Caco-2 (cell line): ENCODE data around the gene ANKRD66. TPM values are rescaled to one million over a fixed set of nuclear protein-coding genes. Genes with fewer than 3 reads are reported as not detected.

Experiments used
- BruUV-seq: library from RNA; stranded (reverse); fragments of 400-500 nt; replicated peaks from 2 replicates; lab custom pipeline; 2021; lab: Mats Ljungman, UMichigan
- CTCF ChIA-PET: fragments of 300-600 bp; sonication (Branson Sonifier 250); formaldehyde crosslinking; loops from one replicate; lab custom pipeline; 2022; ENCODE audit warnings: antibody characterized with exemption; lab: Charles Lee
- POLR2A ChIA-PET: fragments of 300-600 bp; sonication (Branson Sonifier 250); formaldehyde crosslinking; loops from one replicate; lab custom pipeline; 2022; ENCODE audit warnings: antibody characterized with exemption; lab: Charles Lee
- DNase-seq, 2 experiments: peaks; one replicate each; pipeline versions ENCODE4 v3.0.0 to v3.0.0-alpha.2; 2020 to 2022
- H3K27me3 ChIP-seq: replicated peaks from 2 replicates; pipeline ENCODE4 v1.6.0; 2011; ENCODE audit warnings: low read length; ENCODE audit not compliant: control insufficient read depth, insufficient read depth
- H3K36me3 ChIP-seq: 2 replicates; pipeline ENCODE4 v1.5.1; 2011; ENCODE audit warnings: low read length; ENCODE audit not compliant: control insufficient read depth, insufficient read depth
- H3K4me1 ChIP-seq: fragments of 250-450 bp; sonication (Bioruptor Pico); 2 replicates; pipeline ENCODE4 v1.5.1; 2020; ENCODE audit warnings: mild to moderate bottlenecking
- H3K4me3 ChIP-seq: 2 replicates; pipeline ENCODE4 v1.5.1; 2011; ENCODE audit warnings: low read depth, mild to moderate bottlenecking, control low read depth, low read length
- H3K9me3 ChIP-seq: fragments of 250-450 bp; sonication (Bioruptor Pico); 2 replicates; pipeline ENCODE4 v1.5.1; 2020; ENCODE audit warnings: mild to moderate bottlenecking, moderate library complexity
- H3K27ac Mint-ChIP-seq: one replicate; pipeline ENCODE4 v1.8.0; 2022; ENCODE audit warnings: mixed read lengths; ENCODE audit not compliant: unreplicated experiment
- H3K27me3 Mint-ChIP-seq: one replicate; pipeline ENCODE4 v1.8.0; 2022; ENCODE audit warnings: mixed read lengths; ENCODE audit not compliant: insufficient read depth, unreplicated experiment
- H3K36me3 Mint-ChIP-seq: one replicate; pipeline ENCODE4 v1.8.0; 2022; ENCODE audit warnings: mild to moderate bottlenecking, mixed read lengths; ENCODE audit not compliant: insufficient read depth, unreplicated experiment
- H3K4me1 Mint-ChIP-seq: one replicate; pipeline ENCODE4 v1.8.0; 2022; ENCODE audit warnings: low read depth, mixed read lengths; ENCODE audit not compliant: unreplicated experiment
- H3K4me3 Mint-ChIP-seq: one replicate; pipeline ENCODE4 v1.8.0; 2022; ENCODE audit warnings: mild to moderate bottlenecking, moderate library complexity, mixed read lengths; ENCODE audit not compliant: unreplicated experiment
- H3K9me3 Mint-ChIP-seq: one replicate; pipeline ENCODE4 v1.8.0; 2022; ENCODE audit warnings: mixed read lengths; ENCODE audit not compliant: unreplicated experiment
- CTCF ChIP-seq, 2 experiments: fragments of 200-600 bp in 1 of 2; IDR thresholded peaks; 1 replicate in 1 of 2; 2 replicates in 1 of 2; pipeline versions ENCODE4 v1.5.1 to v1.8.0; 2011 to 2022; ENCODE audit warnings: antibody characterized with exemption in 1 of 2, control low read depth in 1 of 2, inconsistent platforms in 1 of 2, low read depth in 1 of 2, low read length in 1 of 2, mild to moderate bottlenecking in 1 of 2, moderate library complexity in 1 of 2; ENCODE audit not compliant: insufficient read depth in 1 of 2, severe bottlenecking in 1 of 2, unreplicated experiment in 1 of 2
- intact Hi-C: fragments of 100-400 bp; cut with micrococcal nuclease; formaldehyde crosslinking; loops from one replicate; pipeline ENCODE4 v1.10.0; 2022; ENCODE audit not compliant: unreplicated experiment
- total RNA-seq: library from RNA; stranded (reverse); gene quantifications from 2 replicates; pipeline ENCODE4 v1.2.3, GENCODE V29; 2022

Gene ANKRD66
- total RNA-seq, 1 experiment from 2014 or later: not detected

GRCh38 chr6:46789434-46790354 is 43.0 kb downstream of the ANKRD66 start:
- H3K27ac Mint-ChIP-seq: no peak overlapping the region
- peak; percentile 78 to 82 for DNase-seq
- no peaks in the 10 kb centered on the region for H3K27me3 ChIP-seq
- TF ChIP-seq CTCF (IDR thresholded peaks at IDR 0.05; ENCODE audit: insufficient read depth in 1 of 2, low read depth in 1 of 2, low read length in 1 of 2, severe bottlenecking in 1 of 2, unreplicated experiment in 1 of 2): no peak
- H3K9me3 ChIP-seq: no peaks in the 10 kb centered on the region
- intact Hi-C loops: loop anchor here (1.0 to 5.0 kb wide), 4 partner anchors 32 to 683 kb away; no protein-coding TSS in a partner anchor
- H3K9me3 Mint-ChIP-seq: no peaks in the 10 kb centered on the region
- peak overlapping the region; percentile 39 for H3K4me3 Mint-ChIP-seq
- H3K36me3 Mint-ChIP-seq: no peaks in the 10 kb centered on the region
- no peaks in the 10 kb centered on the region for H3K27me3 Mint-ChIP-seq
- H3K4me1 Mint-ChIP-seq: peaks cover 51% of the 10 kb centered on the region
- POLR2A ChIA-PET: no interaction called here
- peaks cover 52% of the 10 kb centered on the region for H3K4me1 ChIP-seq
- no peaks in the 10 kb centered on the region for H3K36me3 ChIP-seq
- no peak overlapping the region for H3K4me3 ChIP-seq
- CTCF ChIA-PET: interaction anchor here (1.0 to 1.2 kb wide), 2 partner anchors 36 to 59 kb away, joined by 3 to 4 read pairs; no protein-coding TSS in a partner anchor
- no TSS peak for BruUV-seq

GRCh38 chr6:46790355-46790874 is 43.7 kb downstream of the ANKRD66 start:
- Mint-ChIP-seq H3K9me3 (no peaks in the 10 kb centered on the region), H3K36me3 (peaks cover 6% of the 10 kb centered on the region), H3K4me1 (peaks cover 58% of the 10 kb centered on the region), H3K4me3 (peak overlapping the region; percentile 31), H3K27me3 (no peaks in the 10 kb centered on the region), H3K27ac (no peak overlapping the region)
- Histone ChIP-seq H3K36me3 (no peaks in the 10 kb centered on the region), H3K4me1 (peaks cover 54% of the 10 kb centered on the region), H3K4me3 (no peak overlapping the region), H3K9me3 (no peaks in the 10 kb centered on the region), H3K27me3 (no peaks in the 10 kb centered on the region)
- ChIA-PET CTCF (interaction anchor here (1.0 to 1.2 kb wide), 2 partner anchors 35 to 58 kb away, joined by 3 to 4 read pairs; no protein-coding TSS in a partner anchor), POLR2A (no interaction called here)
- peak in 1 of 2 experiments; percentile 63 for DNase-seq
- intact Hi-C loops: loop anchor here (1.0 to 5.0 kb wide), 4 partner anchors 31 to 682 kb away; no protein-coding TSS in a partner anchor
- no TSS peak for BruUV-seq
- no peak for TF ChIP-seq CTCF (IDR thresholded peaks at IDR 0.05; ENCODE audit: insufficient read depth in 1 of 2, low read depth in 1 of 2, low read length in 1 of 2, severe bottlenecking in 1 of 2, unreplicated experiment in 1 of 2)

- CTCF ChIA-PET: no interaction called here
- H3K27me3 Mint-ChIP-seq: no peaks in the 10 kb centered on the region
- H3K4me3 ChIP-seq: no peak overlapping the region
- no peaks in the 10 kb centered on the region for H3K9me3 Mint-ChIP-seq
- no TSS peak for BruUV-seq
- no peak overlapping the region for H3K27ac Mint-ChIP-seq
- POLR2A ChIA-PET: no interaction called here
- intact Hi-C loops: loop anchor here (1.0 to 5.0 kb wide), 2 partner anchors 102 to 680 kb away; no protein-coding TSS in a partner anchor
- peaks cover 58% of the 10 kb centered on the region for H3K4me1 Mint-ChIP-seq
- H3K36me3 Mint-ChIP-seq: peaks cover 11% of the 10 kb centered on the region
- H3K4me3 Mint-ChIP-seq: no peak overlapping the region
- H3K4me1 ChIP-seq: peaks cover 54% of the 10 kb centered on the region
- no peaks in the 10 kb centered on the region for H3K27me3 ChIP-seq
- H3K36me3 ChIP-seq: peaks cover 2% of the 10 kb centered on the region; the same call in 1 of the 2 replicates
- no peak for DNase-seq
- no peaks in the 10 kb centered on the region for H3K9me3 ChIP-seq
- no peak for TF ChIP-seq CTCF (IDR thresholded peaks at IDR 0.05; ENCODE audit: insufficient read depth in 1 of 2, low read depth in 1 of 2, low read length in 1 of 2, severe bottlenecking in 1 of 2, unreplicated experiment in 1 of 2)
Measured at GRCh38 chr6:46792635-46793034, 45.9 kb downstream of the ANKRD66 start.
